GM23248 (cell line): ENCODE results near the gene TIAM2.

Experiments used
- EZH2 ChIP-seq: fragments of 200-600 bp; sonication (generic); IDR thresholded peaks from 2 replicates; pipeline ENCODE4 v1.6.1; 2018; ENCODE audit warnings: antibody characterized with exemption, mild to moderate bottlenecking; ENCODE audit not compliant: insufficient read depth, poor library complexity, severe bottlenecking
- EZH2phosphoT487 ChIP-seq: fragments of 200-600 bp; sonication (generic); IDR thresholded peaks from 2 replicates; pipeline ENCODE4 v1.6.1; 2018; ENCODE audit warnings: antibody characterized with exemption, moderate library complexity, mild to moderate bottlenecking, low read depth; ENCODE audit not compliant: insufficient read depth

- TF ChIP-seq EZH2 (no peak), EZH2phosphoT487 (no peak)
These were observed 190.4 kb downstream of the TIAM2 start for GRCh38 chr6:155185544-155185943.
